GM19467 (cell line): Measurements from ENCODE around the gene HSPB2.
"Not testable (repeated sequence)": the region's sequence is repeated elsewhere in the genome, so short reads cannot be mapped to it uniquely, and the experiment has no call there.

Experiments
- ATAC-seq: cut with Tn5 transposase; IDR thresholded peaks from one replicate; pipeline ENCODE4 v1.9.1; 2021; ENCODE audit warnings: mild to moderate bottlenecking, moderate library complexity; ENCODE audit not compliant: unreplicated experiment

Gene HSPB2

DNA sequence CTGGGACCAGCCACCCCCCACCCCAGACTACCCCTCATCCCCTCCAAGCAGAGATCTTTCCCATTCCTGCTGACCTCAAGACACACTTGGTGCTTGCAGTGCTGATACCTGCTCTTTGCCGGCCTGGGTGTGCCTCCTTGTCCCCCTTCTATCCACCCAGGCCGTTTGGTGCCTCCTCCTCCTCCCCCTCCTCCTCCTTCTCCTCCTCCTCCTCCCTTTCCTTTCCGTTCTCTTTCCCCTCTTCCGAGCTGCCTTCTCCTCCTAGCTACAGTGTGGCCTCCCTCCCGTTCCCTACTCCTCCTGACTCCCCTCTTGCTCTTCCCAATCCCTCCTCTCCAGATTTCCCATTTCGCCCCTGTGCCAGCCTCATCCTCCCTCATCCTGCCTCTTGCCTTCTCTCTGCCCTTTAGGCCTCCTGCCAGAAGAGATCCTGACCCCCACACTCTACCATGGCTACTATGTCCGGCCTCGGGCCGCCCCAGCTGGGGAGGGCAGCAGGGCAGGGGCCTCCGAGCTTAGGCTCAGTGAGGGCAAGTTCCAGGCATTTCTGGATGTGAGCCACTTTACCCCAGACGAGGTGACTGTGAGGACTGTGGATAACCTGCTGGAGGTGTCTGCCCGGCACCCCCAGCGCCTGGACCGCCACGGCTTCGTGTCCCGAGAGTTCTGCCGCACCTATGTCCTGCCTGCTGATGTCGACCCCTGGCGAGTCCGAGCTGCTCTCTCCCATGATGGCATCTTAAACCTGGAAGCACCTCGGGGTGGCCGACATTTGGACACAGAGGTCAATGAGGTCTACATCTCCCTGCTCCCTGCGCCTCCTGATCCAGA is 712 bp downstream of the HSPB2 start:
- no peak for ATAC-seq

DNA sequence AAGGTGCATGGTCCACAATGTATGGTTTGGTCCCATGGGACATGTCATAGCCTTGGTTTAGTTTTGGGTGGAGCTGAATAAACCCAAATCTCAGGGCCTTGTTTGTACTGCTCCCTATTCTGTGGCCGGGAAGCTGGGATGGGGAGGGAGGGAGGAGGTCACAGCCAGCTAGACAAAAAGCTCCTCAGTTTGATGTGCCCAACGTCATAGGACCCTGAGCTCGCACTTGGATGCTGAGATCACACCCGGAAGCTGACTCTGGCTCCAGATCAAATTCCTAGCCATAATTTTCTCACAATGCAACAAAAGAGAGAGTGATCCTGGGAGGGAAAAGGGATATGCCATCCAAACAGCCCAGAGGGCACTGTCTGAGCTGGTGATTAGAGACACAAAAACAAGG is 1.5 kb downstream of the HSPB2 start:
- no peak for ATAC-seq

DNA sequence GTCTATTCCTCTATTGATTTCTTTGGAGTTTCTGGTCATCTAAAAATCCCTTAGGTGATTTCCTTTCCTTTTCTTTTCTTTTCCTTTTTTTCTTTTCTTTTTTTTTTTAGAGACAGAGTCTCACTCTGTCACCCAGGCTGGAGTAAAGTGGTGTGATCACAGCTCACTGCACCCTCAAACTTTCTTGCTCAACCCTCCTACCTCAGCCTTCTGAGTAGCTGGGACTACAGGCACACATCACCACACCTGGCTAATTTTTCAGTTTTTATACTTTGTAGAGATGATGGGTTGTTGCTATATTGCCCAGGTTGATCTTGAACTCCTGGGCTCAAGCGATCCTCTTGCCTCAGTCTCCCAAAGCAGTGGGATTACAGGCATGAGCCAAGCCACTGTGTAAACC is 4.2 kb downstream of the HSPB2 start:
- no peak for ATAC-seq

DNA sequence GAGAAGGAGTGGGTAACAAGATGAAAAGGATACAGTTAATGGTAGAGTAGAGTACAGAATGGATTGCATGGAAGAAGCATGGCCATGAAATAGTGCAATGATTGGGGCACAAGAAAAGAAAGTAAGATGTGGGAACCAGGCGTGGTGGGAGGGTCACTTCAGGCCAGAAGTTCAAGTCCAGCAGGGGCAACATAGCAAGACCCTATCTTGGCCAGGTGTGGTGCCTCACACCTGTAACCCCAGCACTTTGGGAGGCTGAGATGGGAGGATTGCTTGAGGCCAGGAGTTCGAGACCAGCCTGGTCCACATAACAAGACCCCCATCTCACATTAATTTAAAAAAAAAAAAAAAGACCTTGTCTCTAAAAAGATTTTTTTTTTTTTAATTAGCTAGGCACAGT is 4.8 kb downstream of the HSPB2 start:
- no peak for ATAC-seq

DNA sequence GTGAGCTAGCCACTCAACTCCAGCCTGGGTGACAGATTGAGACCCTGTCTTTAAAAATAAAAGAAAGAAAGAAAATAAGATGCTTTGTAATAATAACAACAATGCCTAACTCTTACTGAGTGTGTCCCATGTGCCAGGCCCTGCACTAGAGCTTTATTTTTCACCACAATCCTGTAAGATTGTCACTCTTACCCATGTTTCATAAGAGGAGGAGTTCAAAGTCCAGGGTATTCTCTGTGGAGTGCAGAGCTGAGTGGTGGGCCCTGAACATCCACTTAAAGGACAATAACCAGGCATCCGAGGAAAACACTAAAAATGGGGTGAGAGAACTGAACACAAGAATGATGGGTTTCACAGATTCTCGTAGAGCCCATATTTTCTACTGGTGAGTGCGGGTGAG is 5.3 kb downstream of the HSPB2 start:
- ATAC-seq, result no peak

DNA sequence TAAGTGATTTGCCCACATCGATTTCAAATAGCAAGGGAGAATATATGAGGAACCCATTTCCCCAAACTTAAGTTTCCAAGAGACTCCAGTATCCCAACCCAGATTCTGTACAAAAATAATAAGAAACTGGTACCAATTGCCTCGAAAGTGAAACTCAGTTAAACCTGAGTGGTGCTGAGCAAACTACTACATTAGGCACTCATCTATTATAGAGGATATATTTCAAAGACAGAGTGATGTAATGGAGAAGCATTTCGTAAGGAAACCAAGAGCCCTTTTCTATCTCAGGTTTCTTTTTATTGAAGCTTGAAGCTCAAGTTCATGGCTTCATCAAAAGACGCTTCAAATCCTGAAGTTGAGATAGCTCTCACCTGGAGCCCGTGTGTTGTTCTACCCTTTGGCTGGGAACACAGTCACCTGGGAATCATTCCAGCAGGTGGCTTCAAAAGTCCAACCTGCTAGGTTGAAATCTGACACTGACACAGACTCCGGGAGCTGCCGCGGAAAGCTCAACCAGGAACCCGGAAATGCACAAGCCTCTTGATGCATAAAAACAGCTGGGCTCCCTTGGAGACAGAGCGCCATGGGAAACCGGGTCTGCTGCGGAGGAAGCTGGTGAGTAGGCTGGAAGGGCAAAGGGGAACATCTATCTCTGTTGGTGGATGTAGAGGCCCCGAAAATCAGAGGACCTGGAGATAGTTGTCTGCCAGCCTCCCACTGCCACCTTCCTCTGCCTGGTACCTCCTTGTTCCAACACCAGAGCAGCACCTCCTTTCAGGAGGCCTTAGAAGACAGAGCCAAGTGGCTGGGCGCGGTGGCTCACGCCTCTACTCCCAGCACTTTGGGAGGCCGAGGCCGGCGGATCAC is 6.1 kb downstream of the HSPB2 start, which contains the start of gene C11orf52:
TSS of gene C11orf52 (plus strand) at position 524 of the 867 bp plus-strand sequence. CDS start at position 584, 60 bp downstream.
- no peak for ATAC-seq

DNA sequence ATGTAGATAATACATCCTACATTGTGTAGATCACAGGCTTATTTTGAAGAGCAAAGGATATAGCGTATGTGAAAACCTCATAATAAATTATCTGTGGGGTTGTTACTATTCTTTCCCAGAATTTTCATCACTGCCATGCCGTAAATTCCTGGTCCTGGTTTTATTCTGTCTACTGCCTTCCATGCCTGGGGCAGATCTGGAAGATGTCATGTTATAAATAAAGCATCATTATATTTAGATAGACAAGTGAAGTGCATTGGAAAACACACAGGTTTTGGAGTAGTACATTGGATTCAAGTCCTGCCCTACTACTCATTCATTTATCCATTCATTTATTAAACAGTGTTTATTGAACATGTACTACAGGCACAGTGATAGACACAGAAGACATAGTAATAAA is 8.4 kb downstream of the HSPB2 start:
- no peak for ATAC-seq

DNA sequence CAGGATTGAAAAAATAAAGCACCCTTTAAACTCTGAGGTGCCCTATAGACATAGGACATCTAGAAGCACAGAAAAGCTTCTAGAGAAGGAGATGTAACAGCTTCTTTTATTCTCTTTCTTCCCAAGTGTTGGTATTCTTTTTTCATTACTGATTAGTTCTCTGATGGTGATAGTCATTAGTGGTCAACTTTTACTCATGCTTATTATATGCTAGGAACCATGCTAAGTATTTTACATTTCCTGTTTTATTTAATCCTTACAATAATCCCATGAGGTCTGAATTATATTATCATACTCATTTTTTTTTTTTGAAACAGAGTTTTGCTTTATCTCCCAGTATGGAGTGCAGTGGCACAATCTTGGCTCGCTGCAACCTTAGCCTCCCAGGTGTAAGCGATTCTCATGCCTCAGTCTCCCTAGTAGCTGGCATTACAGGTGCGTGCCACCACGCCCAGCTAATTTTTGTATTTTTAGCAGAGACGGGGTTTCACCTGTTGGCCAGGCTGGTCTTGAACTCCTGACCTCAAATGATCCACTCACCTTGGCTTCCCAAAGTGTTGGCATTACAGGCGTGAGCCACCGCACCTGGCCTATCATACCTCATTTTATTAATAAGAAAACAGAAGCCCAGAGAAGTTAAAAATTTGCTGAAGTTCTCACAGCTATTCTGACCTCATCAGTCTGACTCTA is 9.2 kb downstream of the HSPB2 start:
- no peak for ATAC-seq

DNA sequence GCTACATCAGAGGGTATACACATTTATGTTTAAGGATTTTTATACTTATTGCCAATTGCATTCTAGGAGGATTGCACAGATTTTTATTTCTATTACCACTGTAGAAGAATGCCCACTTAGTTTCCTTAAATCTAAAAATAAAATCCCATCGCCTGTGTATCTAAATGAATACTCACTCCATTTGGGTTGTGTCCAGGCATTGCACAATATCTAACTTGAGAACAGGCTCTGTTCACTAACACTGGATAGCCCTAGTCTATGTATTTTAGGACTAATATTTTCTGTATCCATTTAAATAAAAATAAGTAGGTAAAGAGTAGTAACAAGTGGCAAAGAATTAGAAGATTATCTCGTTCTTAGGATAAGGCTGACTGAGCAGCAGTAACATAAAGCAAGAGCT is 10.3 kb downstream of the HSPB2 start:
- no peak for ATAC-seq

DNA sequence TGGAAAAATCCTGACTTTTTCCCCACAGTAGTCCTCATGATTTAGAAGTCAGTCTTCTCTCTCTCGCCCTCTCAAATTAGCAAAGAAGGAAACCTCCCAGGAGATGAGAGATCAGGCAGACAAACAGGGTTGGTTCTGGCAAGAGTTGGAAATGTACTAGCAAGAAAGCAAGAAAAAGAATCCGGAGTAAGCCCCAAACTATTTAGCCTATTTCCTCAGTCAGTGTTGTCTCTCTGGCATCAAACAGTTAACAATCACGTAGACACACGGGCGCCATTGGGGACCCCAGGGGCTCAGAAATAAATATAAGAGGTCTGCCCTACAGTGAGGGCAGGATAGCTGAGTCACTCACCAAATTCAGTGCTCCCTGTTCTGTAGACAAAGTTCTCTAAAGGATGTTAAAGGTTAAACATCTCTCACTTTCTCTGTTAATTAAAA is 10.8 kb downstream of the HSPB2 start:
- no peak for ATAC-seq

DNA sequence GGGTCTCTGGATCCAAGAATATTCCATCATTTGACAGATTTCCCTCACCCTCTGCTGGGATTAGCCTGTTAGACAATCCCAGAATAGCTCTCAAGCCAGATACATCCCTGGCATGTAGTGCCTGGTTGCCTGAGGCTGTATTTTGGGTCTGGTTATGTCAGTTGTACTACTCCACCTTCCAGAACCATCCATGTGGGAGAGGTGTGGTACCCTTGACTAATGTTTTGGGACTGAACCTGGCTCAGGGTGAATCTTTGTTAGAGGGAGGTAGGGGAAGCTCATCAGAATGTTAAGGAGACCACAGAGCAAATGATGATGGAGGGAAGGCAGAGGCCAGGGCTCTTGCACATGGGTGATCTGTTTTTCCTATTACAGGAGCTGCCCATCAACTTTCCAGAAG is 11.4 kb downstream of the HSPB2 start:
- ATAC-seq, result no peak

DNA sequence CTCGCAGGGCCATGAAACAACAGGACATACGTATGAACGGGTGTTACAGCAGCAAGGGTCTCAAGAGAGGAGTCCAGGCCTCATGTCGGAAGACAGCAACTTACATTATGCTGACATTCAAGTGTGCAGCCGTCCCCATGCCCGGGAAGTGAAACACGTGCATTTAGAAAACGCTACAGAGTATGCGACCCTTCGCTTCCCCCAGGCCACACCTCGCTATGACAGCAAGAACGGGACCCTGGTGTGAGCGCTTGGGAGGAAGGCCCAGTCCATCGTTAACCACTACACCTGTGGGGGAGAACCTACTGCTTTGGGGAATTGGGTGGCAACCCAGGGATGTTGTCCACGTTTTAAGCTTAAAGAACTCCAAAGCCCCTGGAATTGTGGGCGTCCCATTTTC is 13.4 kb downstream of the HSPB2 start:
- ATAC-seq, result no peak

DNA sequence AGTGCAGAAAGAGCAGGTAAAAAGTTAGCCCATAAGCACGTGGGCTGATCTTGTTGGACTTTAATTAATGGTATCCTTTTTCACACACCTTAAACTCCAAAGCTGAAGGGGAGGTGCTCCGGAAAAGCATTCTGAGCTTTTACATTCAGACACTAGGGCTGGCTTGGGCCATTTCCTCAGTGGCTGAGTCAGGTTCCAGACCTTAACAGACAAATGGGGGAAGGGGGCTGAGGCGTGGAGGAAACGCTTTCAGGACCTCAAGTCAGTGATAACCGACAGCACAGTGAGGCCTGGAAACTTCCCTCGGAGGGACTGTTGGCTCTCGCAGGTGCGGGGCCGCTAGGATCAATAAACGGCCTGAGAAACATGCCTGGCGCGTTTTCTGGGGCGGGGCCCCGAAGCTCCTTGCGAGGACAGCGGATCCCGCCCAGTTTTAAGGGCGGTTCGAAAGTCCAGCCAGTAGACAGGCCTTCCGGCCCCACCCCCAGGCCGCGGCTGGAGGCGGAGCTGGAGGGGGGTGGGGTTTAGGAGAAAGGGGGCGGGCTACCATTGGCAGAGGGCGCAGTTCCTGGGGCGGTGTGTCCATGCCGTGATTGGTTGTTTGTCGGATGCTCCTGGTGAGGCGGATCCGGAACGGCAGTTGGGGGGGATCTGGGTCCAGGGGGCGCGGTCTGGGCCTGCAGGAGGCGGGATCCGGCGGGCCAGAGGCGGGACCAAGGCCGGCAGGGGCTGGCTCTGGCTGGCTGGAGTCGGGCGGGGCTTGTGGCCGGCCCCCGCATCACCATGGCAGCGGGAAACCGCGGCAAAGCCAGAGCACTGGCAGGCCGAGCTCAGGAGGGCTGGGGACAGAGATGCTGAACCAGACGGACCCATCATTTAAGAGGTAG is 14.2 kb downstream of the HSPB2 start:
- ATAC-seq, result peak; percentile 91

DNA sequence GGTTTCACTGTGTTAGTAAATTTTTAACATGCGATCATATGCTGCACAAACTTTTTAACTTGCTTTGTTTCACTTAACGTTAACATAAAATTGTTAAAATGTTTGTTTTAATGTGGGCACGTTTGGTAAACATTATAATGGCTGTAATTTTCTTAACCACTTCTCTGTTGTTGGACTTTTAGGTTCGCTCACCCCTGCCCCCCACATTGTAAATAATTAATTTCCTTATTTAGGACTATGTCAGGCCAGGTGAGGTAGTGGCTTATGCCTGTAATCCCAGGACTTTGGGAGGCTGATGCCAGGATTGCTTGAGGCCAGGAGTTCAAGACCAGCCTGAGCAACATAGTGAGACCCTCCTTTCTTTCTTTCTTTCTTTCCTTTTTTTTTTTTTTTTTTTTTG is 17.9 kb downstream of the HSPB2 start:
- ATAC-seq, result no peak

DNA sequence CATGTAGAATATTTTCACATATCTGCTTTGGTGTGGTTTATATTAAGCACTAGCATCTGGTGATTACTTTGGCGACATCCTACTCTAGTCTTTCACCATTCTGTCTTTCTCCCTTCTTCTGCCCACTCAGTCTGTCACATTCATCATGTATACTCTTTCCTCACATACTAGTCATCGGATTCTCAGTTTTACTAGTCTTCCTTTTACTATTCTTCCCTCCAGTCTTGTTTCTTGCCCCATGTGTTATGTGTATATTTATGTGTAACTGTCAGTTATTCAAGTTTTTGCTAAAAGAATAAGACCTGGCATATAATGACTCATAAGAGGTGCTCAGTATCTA is 20.0 kb downstream of the HSPB2 start:
- ATAC-seq, result no peak

DNA sequence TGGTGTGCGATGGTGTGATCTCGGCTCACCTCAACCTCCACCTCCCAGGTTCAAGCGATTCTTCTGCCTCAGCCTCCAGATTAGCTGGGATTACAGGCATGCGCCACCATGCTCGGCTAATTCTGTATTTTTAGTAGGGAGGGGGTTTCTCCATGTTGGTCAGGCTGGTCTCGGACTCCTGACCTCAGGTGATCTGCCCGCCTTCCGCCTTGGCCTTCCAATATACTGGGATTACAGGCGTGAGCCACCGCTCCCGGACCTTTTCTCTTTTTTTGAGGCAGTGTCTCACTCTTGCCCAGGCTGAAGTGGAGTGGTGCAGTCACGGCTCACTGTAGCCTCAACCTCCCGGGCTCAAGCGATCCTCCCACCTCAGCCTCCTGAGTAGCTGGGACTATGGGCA is 20.6 kb downstream of the HSPB2 start:
- ATAC-seq, result not testable (repeated sequence)

DNA sequence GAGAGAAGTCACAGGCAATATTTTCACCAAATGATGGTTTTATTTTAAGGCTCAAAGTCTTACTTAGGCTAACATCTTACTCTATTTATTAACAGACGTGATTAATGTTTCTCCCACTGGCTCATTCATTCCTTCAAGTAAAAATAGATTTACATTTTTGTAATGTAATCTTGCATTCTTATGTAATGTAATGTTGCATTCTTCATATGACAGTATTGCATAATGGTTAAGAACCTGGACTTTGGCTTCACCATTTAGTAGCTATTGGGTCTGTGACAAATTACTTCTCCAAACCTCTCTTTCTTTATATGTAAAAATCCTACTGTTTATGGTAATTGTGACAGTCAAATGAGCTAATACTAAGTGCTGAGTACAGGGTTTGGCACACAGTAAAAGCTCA is 21.3 kb downstream of the HSPB2 start:
- no peak for ATAC-seq

DNA sequence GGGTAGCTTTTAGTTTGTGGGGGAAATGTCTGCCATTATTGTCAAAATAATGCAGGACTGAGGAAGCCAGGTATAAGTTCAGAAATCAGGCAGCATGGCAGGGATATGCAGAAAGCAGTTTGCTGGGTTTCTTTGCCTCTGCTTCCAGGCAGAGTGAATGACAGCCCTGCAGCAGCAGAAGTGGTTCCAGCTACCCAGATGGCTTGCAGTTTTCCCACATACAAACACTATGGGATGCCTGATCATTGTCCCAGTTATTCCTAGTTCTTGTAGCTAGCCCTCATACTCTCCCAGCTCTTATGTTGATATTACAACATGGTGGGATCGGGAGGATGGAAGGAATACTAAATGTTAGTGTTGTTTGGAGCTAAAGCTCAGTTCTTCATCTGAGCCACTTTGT is 21.8 kb downstream of the HSPB2 start:
- ATAC-seq, result no peak

DNA sequence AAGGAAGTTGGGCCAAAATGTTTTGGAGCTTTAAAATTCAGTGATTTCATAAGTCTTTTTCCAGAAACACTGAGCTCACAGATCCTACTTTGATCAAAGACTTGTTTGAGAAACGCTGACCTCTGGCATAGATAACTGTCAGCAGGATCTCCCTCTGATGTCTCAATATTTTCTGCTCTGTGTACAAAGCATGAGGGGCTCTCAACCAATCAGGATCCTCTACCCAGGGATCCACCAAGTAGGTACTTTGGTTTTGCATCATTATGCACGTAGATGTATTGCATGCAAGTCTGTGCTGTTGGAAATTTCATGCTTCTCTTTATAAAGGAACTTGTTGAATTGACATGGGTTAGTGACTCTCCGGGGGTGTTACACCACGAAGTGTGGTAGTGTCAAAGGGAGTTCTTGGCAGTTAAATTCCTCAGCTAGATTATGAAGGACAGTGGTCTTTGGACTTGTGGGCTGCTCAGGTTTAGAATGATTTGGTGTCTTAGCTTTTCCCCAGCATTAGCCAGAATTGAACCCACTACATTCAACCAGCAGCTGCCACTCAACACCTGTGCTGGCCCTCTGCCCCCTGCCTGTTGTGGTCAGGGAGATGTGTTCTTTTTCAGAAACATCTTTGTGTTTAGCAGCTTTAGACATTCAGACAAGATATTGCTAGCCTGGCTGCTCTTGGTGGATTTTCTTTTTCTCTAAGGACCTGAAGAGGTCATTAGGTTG is 22.9 kb downstream of the HSPB2 start:
- no peak for ATAC-seq

DNA sequence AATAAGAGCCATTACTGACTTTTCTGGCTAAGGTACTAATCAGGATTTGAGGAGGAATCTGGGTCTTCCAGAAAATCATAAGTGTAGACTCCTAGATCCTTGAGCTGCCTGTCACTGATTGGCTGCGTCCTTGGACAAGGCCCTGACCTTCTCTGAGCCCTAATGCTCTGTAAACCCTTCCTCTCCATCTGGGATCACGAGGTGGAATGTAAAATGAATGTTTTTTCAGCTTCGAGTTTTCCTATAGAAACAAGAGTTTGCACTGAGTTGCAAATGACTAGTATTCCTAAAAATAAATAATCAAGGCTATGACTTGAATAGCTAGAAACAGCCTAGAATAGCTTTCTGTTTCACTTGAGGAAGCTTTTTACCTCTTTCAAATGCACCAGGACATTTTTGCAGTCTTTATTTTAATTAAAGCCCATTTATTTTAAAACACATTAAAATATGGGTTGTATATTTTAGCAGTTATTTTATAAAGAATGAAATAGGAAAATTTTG is 23.6 kb downstream of the HSPB2 start:
- no peak for ATAC-seq
